PC-9 (cell line): ENCODE measurements around the gene MIF. TPM values are rescaled to one million over a fixed set of nuclear protein-coding genes. Genes with fewer than 3 reads are reported as not detected.

Source experiments
- BruUV-seq: library from RNA; stranded (reverse); fragments of 400-500 nt; replicated peaks from 2 replicates; lab custom pipeline; 2021; lab: Mats Ljungman, UMichigan
- CTCF ChIA-PET: fragments of 300-600 bp; sonication (Branson Sonifier 250); formaldehyde crosslinking; loops from one replicate; lab custom pipeline; 2022; ENCODE audit warnings: antibody characterized with exemption; lab: Charles Lee
- POLR2A ChIA-PET: fragments of 300-600 bp; sonication (Branson Sonifier 250); formaldehyde crosslinking; loops from one replicate; lab custom pipeline; 2022; ENCODE audit warnings: antibody characterized with exemption; ENCODE audit not compliant: unreplicated experiment; lab: Charles Lee
- DNase-seq, 2 experiments: peaks; one replicate each; pipeline versions ENCODE4 v3.0.0 to v3.0.0-alpha.2; 2015 to 2022; ENCODE audit warnings: mixed read lengths in 1 of 2
- H2AFZ ChIP-seq: fragments of 200-600 bp; sonication (generic); 2 replicates; pipeline ENCODE4 v1.8.1; 2017; ENCODE audit warnings: antibody characterized with exemption
- H3F3A ChIP-seq: fragments of 200-600 bp; sonication (generic); 2 replicates; pipeline ENCODE4 v1.8.1; 2017; ENCODE audit warnings: antibody characterized with exemption, mild to moderate bottlenecking, low read depth; ENCODE audit not compliant: insufficient read depth
- H3K27ac ChIP-seq: fragments of 200-600 bp; sonication (generic); 2 replicates; pipeline ENCODE4 v1.6.1; 2016; ENCODE audit warnings: mixed run types
- H3K27me3 ChIP-seq: fragments of 200-600 bp; sonication (generic); 2 replicates; pipeline ENCODE4 v1.6.1; 2016; ENCODE audit warnings: low read depth, mixed run types; ENCODE audit not compliant: insufficient read depth
- H3K36me3 ChIP-seq: fragments of 200-600 bp; sonication (generic); 2 replicates; pipeline ENCODE4 v1.6.1; 2016; ENCODE audit warnings: low read depth, mixed run types
- H3K4me1 ChIP-seq: fragments of 200-600 bp; sonication (generic); replicated peaks from 2 replicates; pipeline ENCODE4 v1.6.1; 2016; ENCODE audit warnings: mixed run types; ENCODE audit not compliant: insufficient read depth
- H3K4me2 ChIP-seq: fragments of 200-600 bp; sonication (generic); 2 replicates; pipeline ENCODE4 v1.6.1; 2017; ENCODE audit warnings: mixed run types
- H3K4me3 ChIP-seq: fragments of 200-600 bp; sonication (generic); 2 replicates; pipeline ENCODE4 v1.6.1; 2016; ENCODE audit warnings: mixed run types
- H3K79me2 ChIP-seq: fragments of 200-600 bp; sonication (generic); 2 replicates; pipeline ENCODE4 v1.6.1; 2017; ENCODE audit warnings: low read depth, mixed run types
- H3K9me2 ChIP-seq: fragments of 200-600 bp; sonication (generic); 2 replicates; pipeline ENCODE4 v1.8.1; 2017; ENCODE audit warnings: mild to moderate bottlenecking; ENCODE audit not compliant: insufficient read depth
- H3K9me3 ChIP-seq: fragments of 200-600 bp; sonication (generic); 2 replicates; pipeline ENCODE4 v1.8.1; 2016; ENCODE audit warnings: low read depth; ENCODE audit not compliant: insufficient read depth
- H4K20me1 ChIP-seq: fragments of 200-600 bp; sonication (generic); 2 replicates; pipeline ENCODE4 v1.8.1; 2017; ENCODE audit not compliant: insufficient read depth
- EZH2 ChIP-seq: fragments of 200-600 bp; sonication (generic); IDR thresholded peaks from 2 replicates; pipeline ENCODE4 v1.8.0; 2017; ENCODE audit warnings: antibody characterized with exemption, low read depth
- intact Hi-C: fragments of 100-400 bp; cut with micrococcal nuclease; formaldehyde crosslinking; loops from one replicate; pipeline ENCODE4 v1.10.0; 2022; ENCODE audit not compliant: unreplicated experiment
- total RNA-seq: library from RNA; stranded (reverse); gene quantifications from 2 replicates; pipeline ENCODE4 v1.2.3, GENCODE V29; 2021
- TF ChIP-seq, protein P1 (sequence below): fragments of 200-600 bp; sonication (generic); conservative IDR thresholded peaks from 2 replicates; pipeline ENCODE4 v1.6.1; 2017; ENCODE audit warnings: mixed run types, antibody characterized with exemption, mild to moderate bottlenecking, moderate library complexity

MIF gene
- total RNA-seq, 1 experiment from 2014 or later, result 695 TPM

DNA sequence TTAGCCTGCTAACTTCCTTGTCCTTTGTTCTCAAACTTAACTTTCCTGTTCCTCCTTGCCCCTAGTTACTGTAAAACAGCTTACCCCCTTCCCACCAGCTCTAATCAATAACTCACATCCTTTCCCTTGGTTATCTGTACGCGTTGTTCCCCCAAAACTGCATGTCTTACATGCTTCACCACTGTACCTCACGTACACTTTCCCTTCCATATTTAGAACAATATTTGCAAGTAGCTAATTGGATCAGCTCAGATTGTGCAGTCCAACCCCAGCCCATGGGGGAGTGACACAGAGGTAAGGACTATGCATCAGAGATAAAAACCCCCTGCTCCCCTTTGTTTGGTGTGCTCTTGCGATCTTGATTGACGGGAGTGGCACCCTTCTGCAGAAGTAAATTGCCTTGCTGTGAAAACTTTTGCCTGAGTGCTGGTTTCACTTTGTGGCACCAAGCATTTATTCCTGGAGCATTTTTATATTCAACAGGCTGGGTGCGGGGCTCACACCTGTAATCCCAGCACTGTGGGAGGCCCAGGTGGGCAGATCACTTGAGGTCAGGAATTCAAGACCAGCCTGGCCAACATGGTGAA lies 30.9 kb downstream of the MIF start:
- Histone ChIP-seq H4K20me1 (0 out of 2 replicates have a peak, but pooled peaks cover 6% of the 10 kb centered on the region), H2AFZ (no peak overlapping the region), H3K9me2 (no peaks in the 10 kb centered on the region), H3K4me1 (peaks cover 13% of the 10 kb centered on the region; the same call in 1 of the 2 replicates), H3K27ac (no peak overlapping the region), H3F3A (peaks cover 28% of the 10 kb centered on the region; the same call in 1 of the 2 replicates), H3K79me2 (no peaks in the 10 kb centered on the region), H3K4me2 (no peak overlapping the region), H3K27me3 (no peaks in the 10 kb centered on the region), H3K9me3 (peaks cover 17% of the 10 kb centered on the region), H3K36me3 (peaks cover 22% of the 10 kb centered on the region), H3K4me3 (no peak overlapping the region)
- TF ChIP-seq, protein P1, sequence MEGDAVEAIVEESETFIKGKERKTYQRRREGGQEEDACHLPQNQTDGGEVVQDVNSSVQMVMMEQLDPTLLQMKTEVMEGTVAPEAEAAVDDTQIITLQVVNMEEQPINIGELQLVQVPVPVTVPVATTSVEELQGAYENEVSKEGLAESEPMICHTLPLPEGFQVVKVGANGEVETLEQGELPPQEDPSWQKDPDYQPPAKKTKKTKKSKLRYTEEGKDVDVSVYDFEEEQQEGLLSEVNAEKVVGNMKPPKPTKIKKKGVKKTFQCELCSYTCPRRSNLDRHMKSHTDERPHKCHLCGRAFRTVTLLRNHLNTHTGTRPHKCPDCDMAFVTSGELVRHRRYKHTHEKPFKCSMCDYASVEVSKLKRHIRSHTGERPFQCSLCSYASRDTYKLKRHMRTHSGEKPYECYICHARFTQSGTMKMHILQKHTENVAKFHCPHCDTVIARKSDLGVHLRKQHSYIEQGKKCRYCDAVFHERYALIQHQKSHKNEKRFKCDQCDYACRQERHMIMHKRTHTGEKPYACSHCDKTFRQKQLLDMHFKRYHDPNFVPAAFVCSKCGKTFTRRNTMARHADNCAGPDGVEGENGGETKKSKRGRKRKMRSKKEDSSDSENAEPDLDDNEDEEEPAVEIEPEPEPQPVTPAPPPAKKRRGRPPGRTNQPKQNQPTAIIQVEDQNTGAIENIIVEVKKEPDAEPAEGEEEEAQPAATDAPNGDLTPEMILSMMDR, result no peak
- no peak for TF ChIP-seq EZH2
- intact Hi-C loops, result no loop called here
- ChIA-PET CTCF (no interaction called here), POLR2A (no interaction called here)
- DNase-seq, result no peak
- no TSS peak for BruUV-seq

DNA sequence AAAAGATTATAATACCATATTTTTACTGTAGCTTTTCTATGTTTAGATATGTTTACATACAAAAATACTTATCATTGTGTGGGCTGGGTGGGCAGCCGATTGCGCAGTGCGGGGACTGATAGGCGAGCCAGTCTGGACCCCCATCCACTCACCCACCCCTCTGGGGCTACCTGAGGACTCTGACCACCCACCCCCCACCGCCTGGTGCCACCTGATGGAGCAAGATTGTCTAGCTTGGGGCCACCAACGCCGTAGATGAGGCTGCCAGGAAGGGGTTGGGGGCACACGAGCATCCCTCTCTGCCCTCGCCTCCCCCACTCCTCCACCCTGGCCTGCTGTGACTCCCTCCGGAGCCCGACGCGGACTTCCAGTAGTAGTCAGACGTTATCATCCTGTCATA lies 32.4 kb downstream of the MIF start:
- Histone ChIP-seq H3K36me3 (peaks cover 25% of the 10 kb centered on the region), H3F3A (peaks cover 31% of the 10 kb centered on the region; the same call in 1 of the 2 replicates), H3K27ac (no peak overlapping the region), H3K4me3 (no peak overlapping the region), H3K9me2 (no peaks in the 10 kb centered on the region), H2AFZ (no peak overlapping the region), H3K4me2 (no peak overlapping the region), H3K27me3 (no peaks in the 10 kb centered on the region), H3K79me2 (no peaks in the 10 kb centered on the region), H4K20me1 (0 out of 2 replicates have a peak, but pooled peaks cover 6% of the 10 kb centered on the region), H3K4me1 (peaks cover 9% of the 10 kb centered on the region; the same call in 1 of the 2 replicates), H3K9me3 (peaks cover 17% of the 10 kb centered on the region)
- TF ChIP-seq, protein P1, result no peak
- no peak for TF ChIP-seq EZH2
- intact Hi-C loops, result no loop called here
- no TSS peak for BruUV-seq
- ChIA-PET CTCF (no interaction called here), POLR2A (interaction anchor here (0.6 kb wide), 1 partner anchor 644 kb away, joined by 4 read pairs; no protein-coding TSS in a partner anchor)
- DNase-seq, result no peak

DNA sequence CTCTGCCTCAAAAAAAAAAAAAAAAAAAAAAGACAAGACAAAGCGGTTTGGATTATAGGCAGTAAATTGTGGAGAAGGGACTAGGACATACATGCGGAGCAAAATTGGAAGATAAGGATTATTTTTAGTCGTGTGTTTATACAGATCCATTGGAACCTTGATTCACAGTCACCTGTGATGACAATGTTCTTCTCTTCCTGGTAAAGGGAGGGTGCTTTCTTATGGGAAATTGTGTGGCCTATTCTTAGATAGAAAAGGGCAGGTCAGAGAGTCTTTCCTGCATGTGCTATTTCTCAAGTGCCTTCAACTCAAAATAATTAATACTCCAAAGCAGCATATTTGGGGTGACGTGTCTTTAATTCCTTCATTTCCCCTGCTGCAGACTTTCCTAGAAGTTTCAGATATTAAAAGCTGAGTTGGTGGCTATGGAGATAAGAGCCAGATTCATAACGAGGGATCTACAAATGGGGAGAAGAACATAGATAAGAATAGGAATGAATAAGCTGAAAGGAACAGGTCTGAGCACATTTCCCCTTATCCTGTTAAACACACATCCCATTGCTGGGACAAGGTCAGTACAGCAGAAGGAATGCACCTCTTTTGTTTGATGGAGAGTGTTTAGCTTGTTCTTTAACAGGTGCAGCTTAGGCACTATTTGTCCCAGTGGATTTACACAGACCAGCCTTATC lies 44.3 kb downstream of the MIF start:
- DNase-seq, result no peak
- no peaks in the 10 kb centered on the region for H3K9me3 ChIP-seq
- ChIA-PET CTCF (no interaction called here), POLR2A (no interaction called here)
- no peaks in the 10 kb centered on the region for H3F3A ChIP-seq
- H4K20me1 ChIP-seq, result no peaks in the 10 kb centered on the region
- TF ChIP-seq EZH2, result no peak
- TF ChIP-seq, protein P1, result no peak
- H3K27me3 ChIP-seq, result no peaks in the 10 kb centered on the region
- no peaks in the 10 kb centered on the region for H3K79me2 ChIP-seq
- H3K36me3 ChIP-seq, result no peaks in the 10 kb centered on the region
- H3K27ac ChIP-seq, result no peak overlapping the region
- intact Hi-C loops, result no loop called here
- no peaks in the 10 kb centered on the region for H3K9me2 ChIP-seq
- no peak overlapping the region for H2AFZ ChIP-seq
- no TSS peak for BruUV-seq
- no peak overlapping the region for H3K4me3 ChIP-seq
- no peak overlapping the region for H3K4me2 ChIP-seq
- no peaks in the 10 kb centered on the region for H3K4me1 ChIP-seq
